Glutamatergic neuron (in vitro differentiated cells): ENCODE results near the gene SLC25A3. TPM values are rescaled to one million over a fixed set of nuclear protein-coding genes. Genes with fewer than 3 reads are reported as not detected.
"Not testable (repeated sequence)": the region's sequence is repeated elsewhere in the genome, so short reads cannot be mapped to it uniquely, and the experiment has no call there.

Experiments used
- DNase-seq: peaks from one replicate; pipeline ENCODE4 v3.0.0; 2022
- H3K27ac Mint-ChIP-seq: one replicate; pipeline ENCODE4 v1.8.0; 2020; ENCODE audit warnings: mild to moderate bottlenecking, mixed read lengths, inconsistent platforms; ENCODE audit not compliant: unreplicated experiment
- H3K27me3 Mint-ChIP-seq: one replicate; pipeline ENCODE4 v1.8.0; 2020; ENCODE audit warnings: mild to moderate bottlenecking, moderate library complexity, mixed read lengths, inconsistent platforms; ENCODE audit not compliant: unreplicated experiment
- H3K36me3 Mint-ChIP-seq: one replicate; pipeline ENCODE4 v1.8.0; 2020; ENCODE audit warnings: mild to moderate bottlenecking, mixed read lengths, inconsistent platforms; ENCODE audit not compliant: unreplicated experiment
- H3K4me1 Mint-ChIP-seq: one replicate; pipeline ENCODE4 v1.8.0; 2020; ENCODE audit warnings: mild to moderate bottlenecking, low read depth, mixed read lengths, inconsistent platforms; ENCODE audit not compliant: unreplicated experiment
- H3K4me3 Mint-ChIP-seq: one replicate; pipeline ENCODE4 v1.8.0; 2020; ENCODE audit warnings: mild to moderate bottlenecking, mixed read lengths, inconsistent platforms; ENCODE audit not compliant: unreplicated experiment
- H3K9me3 Mint-ChIP-seq: one replicate; pipeline ENCODE4 v1.8.0; 2020; ENCODE audit warnings: mild to moderate bottlenecking, moderate library complexity, mixed read lengths, inconsistent platforms; ENCODE audit not compliant: unreplicated experiment
- CTCF ChIP-seq: fragments of 200-600 bp; sonication (generic); IDR thresholded peaks from one replicate; pipeline ENCODE4 v1.5.0; 2021; ENCODE audit not compliant: partially characterized antibody, unreplicated experiment
- total RNA-seq: library from RNA; stranded (reverse); fragmentation: NEBNext Ultra II Directional; extraction: Animal tissue kit (Norgen Biotek cat#: 25700); gene quantifications from one replicate; pipeline ENCODE4 v1.2.1, GENCODE V29; 2021; ENCODE audit not compliant: unreplicated experiment

The SLC25A3 gene
- total RNA-seq, 1 donor from 2014 or later: 481 TPM

DNA sequence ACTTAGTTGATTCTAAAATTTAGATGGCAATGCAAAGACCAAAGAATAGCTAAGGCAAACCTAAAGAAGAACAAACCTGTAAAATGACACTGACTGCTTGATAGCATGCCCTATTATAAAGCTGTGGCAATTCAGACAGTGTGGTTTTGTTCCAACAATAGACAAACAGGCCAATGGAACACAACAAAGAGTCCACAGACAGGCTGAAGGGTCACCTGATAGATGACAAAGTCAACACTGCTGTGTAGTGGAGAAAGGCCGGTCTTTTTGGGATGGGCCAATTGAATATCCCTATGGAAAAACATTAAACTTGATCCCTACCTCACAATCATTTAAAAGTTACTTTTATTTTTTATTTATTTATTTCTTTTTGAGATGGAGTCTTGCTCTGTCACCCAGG, 33.8 kb upstream of the SLC25A3 start:
- H3K4me3 Mint-ChIP-seq: no peak overlapping the region
- DNase-seq: no peak
- H3K4me1 Mint-ChIP-seq: no peaks in the 10 kb centered on the region
- H3K27ac Mint-ChIP-seq: no peak overlapping the region
- no peak for TF ChIP-seq CTCF
- H3K36me3 Mint-ChIP-seq: peaks cover 5% of the 10 kb centered on the region
- H3K27me3 Mint-ChIP-seq: peaks cover 4% of the 10 kb centered on the region
- H3K9me3 Mint-ChIP-seq: peaks cover 4% of the 10 kb centered on the region

DNA sequence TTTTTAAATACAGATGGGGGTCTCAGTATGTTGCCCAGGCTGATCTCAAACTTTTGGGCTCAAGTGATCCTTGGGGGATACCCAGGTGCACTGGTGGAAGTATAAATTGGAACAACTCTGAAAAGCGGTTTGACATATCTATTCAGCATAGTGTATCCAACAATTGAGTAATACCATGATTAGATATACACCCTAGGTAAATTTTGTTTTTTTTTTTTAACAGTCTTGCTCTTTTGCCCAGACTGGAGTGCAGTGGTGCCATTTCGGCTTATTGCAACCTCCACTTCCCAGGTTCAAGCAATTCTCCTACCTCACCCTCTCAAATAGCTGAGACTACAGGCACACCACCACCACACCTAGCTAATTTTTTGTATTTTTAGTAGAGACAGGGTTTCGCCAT, 31.6 kb upstream of the SLC25A3 start:
- Mint-ChIP-seq H3K9me3 (peaks cover 5% of the 10 kb centered on the region), H3K27me3 (peaks cover 2% of the 10 kb centered on the region), H3K4me3 (no peak overlapping the region), H3K36me3 (peaks cover 5% of the 10 kb centered on the region), H3K27ac (no peak overlapping the region), H3K4me1 (no peaks in the 10 kb centered on the region)
- no peak for TF ChIP-seq CTCF
- no peak for DNase-seq

GRCh38 chr12:98572010-98572409, 21.5 kb upstream of the SLC25A3 start:
- DNase-seq: no peak
- Mint-ChIP-seq H3K36me3 (no peaks in the 10 kb centered on the region), H3K27ac (no peak overlapping the region), H3K4me1 (no peaks in the 10 kb centered on the region), H3K27me3 (peaks cover 3% of the 10 kb centered on the region), H3K4me3 (no peak overlapping the region), H3K9me3 (no peaks in the 10 kb centered on the region)
- TF ChIP-seq CTCF: no peak

- H3K4me3 Mint-ChIP-seq: no peak overlapping the region
- H3K9me3 Mint-ChIP-seq: no peaks in the 10 kb centered on the region
- DNase-seq: no peak
- H3K4me1 Mint-ChIP-seq: no peaks in the 10 kb centered on the region
- no peak overlapping the region for H3K27ac Mint-ChIP-seq
- peaks cover 3% of the 10 kb centered on the region for H3K27me3 Mint-ChIP-seq
- TF ChIP-seq CTCF: no peak
- H3K36me3 Mint-ChIP-seq: no peaks in the 10 kb centered on the region
Observed at GRCh38 chr12:98574110-98574509, 19.4 kb upstream of the SLC25A3 start.

DNA sequence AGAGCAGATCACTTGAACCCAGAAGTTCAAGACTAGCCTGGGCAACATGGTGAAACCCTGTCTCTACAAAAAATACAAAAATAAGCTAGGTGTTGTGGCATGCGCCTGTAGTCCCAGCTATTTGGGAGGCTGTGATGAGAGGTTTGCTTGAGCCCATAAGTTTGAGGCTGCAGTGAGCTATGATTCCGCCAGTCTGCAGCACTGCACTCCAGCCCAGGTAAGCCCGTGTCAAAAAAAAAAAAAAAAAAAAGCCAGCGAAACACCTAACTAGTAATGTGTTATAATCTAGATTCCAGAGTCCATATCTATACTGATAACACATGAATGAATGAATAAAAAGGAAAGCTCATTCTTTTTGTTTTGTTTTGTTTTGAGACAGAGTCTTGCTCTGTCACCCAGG, 18.5 kb upstream of the SLC25A3 start:
- H3K9me3 Mint-ChIP-seq: no peaks in the 10 kb centered on the region
- TF ChIP-seq CTCF: no peak
- H3K4me3 Mint-ChIP-seq: no peak overlapping the region
- peaks cover 3% of the 10 kb centered on the region for H3K27me3 Mint-ChIP-seq
- H3K27ac Mint-ChIP-seq: no peak overlapping the region
- H3K4me1 Mint-ChIP-seq: no peaks in the 10 kb centered on the region
- no peaks in the 10 kb centered on the region for H3K36me3 Mint-ChIP-seq
- DNase-seq: no peak

DNA sequence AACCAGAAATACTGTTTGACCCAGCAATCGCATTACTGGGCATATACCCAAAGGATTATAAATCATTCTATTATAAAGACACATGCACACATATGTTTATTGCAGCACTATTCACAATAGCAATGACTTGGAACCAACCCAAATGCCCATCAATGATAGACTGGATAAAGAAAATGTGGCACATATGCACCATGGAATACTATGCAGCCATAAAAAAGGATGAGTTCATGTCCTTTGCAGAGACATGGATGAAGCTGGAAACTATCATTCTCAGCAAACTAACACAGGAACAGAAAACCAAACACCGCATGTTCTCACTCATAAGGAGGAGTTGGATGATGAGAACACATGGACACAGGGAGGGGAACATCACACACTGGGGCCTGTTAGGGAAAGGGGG, 16.7 kb upstream of the SLC25A3 start:
- H3K27me3 Mint-ChIP-seq, H3K9me3 Mint-ChIP-seq, DNase-seq, H3K4me1 Mint-ChIP-seq, H3K4me3 Mint-ChIP-seq, H3K36me3 Mint-ChIP-seq, H3K27ac Mint-ChIP-seq: not testable (repeated sequence)
